ENCODE measurements around the gene AFMID. TPM values are rescaled to one million over a fixed set of nuclear protein-coding genes. Genes with fewer than 3 reads are reported as not detected.

The AFMID gene
- total RNA-seq, 1 donor from 2014 or later: 35.1 TPM

- no peak overlapping the region for H3K27ac Mint-ChIP-seq (ENCODE audit: unreplicated experiment)
- no peak for TF ChIP-seq CTCF (IDR thresholded peaks at IDR 0.05)
- H3K27me3 Mint-ChIP-seq (ENCODE audit: unreplicated experiment): no peaks in the 10 kb centered on the region
- peaks cover 33% of the 10 kb centered on the region for H3K4me1 Mint-ChIP-seq (ENCODE audit: unreplicated experiment)
- no peak for DNase-seq (ENCODE audit: extremely low spot score, unreplicated experiment)
- no peak overlapping the region for H3K4me3 Mint-ChIP-seq (ENCODE audit: unreplicated experiment)
- H3K9me3 Mint-ChIP-seq (ENCODE audit: unreplicated experiment): no peaks in the 10 kb centered on the region
- H3K36me3 Mint-ChIP-seq (ENCODE audit: unreplicated experiment): no peaks in the 10 kb centered on the region
These were observed 2.8 kb upstream of the AFMID start for GRCh38 chr17:78184351-78184750.

GRCh38 chr17:78184868-78185267, 2.3 kb upstream of the AFMID start:
- DNase-seq (ENCODE audit: extremely low spot score, unreplicated experiment): no peak
- Mint-ChIP-seq H3K4me1 (ENCODE audit: unreplicated experiment) (peaks cover 29% of the 10 kb centered on the region), H3K4me3 (ENCODE audit: unreplicated experiment) (no peak overlapping the region), H3K9me3 (ENCODE audit: unreplicated experiment) (no peaks in the 10 kb centered on the region), H3K27ac (ENCODE audit: unreplicated experiment) (no peak overlapping the region), H3K27me3 (ENCODE audit: unreplicated experiment) (no peaks in the 10 kb centered on the region), H3K36me3 (ENCODE audit: unreplicated experiment) (no peaks in the 10 kb centered on the region)
- TF ChIP-seq CTCF (IDR thresholded peaks at IDR 0.05): no peak

- H3K27me3 Mint-ChIP-seq (ENCODE audit: unreplicated experiment): no peaks in the 10 kb centered on the region
These were observed 1.0 kb upstream of the AFMID start for GRCh38 chr17:78185981-78186691.

GRCh38 chr17:78196716-78197115, 9.6 kb downstream of the AFMID start:
- Mint-ChIP-seq H3K27ac (ENCODE audit: unreplicated experiment) (no peak overlapping the region), H3K9me3 (ENCODE audit: unreplicated experiment) (no peaks in the 10 kb centered on the region)
- TF ChIP-seq CTCF (IDR thresholded peaks at IDR 0.05): no peak

More at GRCh38 chr17:78185981-78186691, 1.0 kb upstream of the AFMID start:
- no peak for TF ChIP-seq CTCF (IDR thresholded peaks at IDR 0.05)
- Mint-ChIP-seq H3K27ac (ENCODE audit: unreplicated experiment) (no peak overlapping the region), H3K9me3 (ENCODE audit: unreplicated experiment) (no peaks in the 10 kb centered on the region), H3K4me1 (ENCODE audit: unreplicated experiment) (peaks cover 25% of the 10 kb centered on the region), H3K36me3 (ENCODE audit: unreplicated experiment) (peaks cover 3% of the 10 kb centered on the region), H3K4me3 (ENCODE audit: unreplicated experiment) (peak overlapping the region; percentile 71)
- peak; percentile 83 for DNase-seq (ENCODE audit: extremely low spot score, unreplicated experiment)

GRCh38 chr17:78197147-78197832, 10.1 kb downstream of the AFMID start:
- no peak overlapping the region for H3K4me3 Mint-ChIP-seq (ENCODE audit: unreplicated experiment)
- no peak for TF ChIP-seq CTCF (IDR thresholded peaks at IDR 0.05)
- no peak for DNase-seq (ENCODE audit: extremely low spot score, unreplicated experiment)
- peaks cover 3% of the 10 kb centered on the region for H3K36me3 Mint-ChIP-seq (ENCODE audit: unreplicated experiment)
- H3K9me3 Mint-ChIP-seq (ENCODE audit: unreplicated experiment): no peaks in the 10 kb centered on the region
- H3K27me3 Mint-ChIP-seq (ENCODE audit: unreplicated experiment): no peaks in the 10 kb centered on the region
- H3K27ac Mint-ChIP-seq (ENCODE audit: unreplicated experiment): peak overlapping the region; percentile 29
- peaks cover 26% of the 10 kb centered on the region for H3K4me1 Mint-ChIP-seq (ENCODE audit: unreplicated experiment)

More at GRCh38 chr17:78196716-78197115, 9.6 kb downstream of the AFMID start:
- no peaks in the 10 kb centered on the region for H3K27me3 Mint-ChIP-seq (ENCODE audit: unreplicated experiment)
- no peak overlapping the region for H3K4me3 Mint-ChIP-seq (ENCODE audit: unreplicated experiment)
- H3K4me1 Mint-ChIP-seq (ENCODE audit: unreplicated experiment): peaks cover 26% of the 10 kb centered on the region
- no peak for DNase-seq (ENCODE audit: extremely low spot score, unreplicated experiment)
- H3K36me3 Mint-ChIP-seq (ENCODE audit: unreplicated experiment): peaks cover 3% of the 10 kb centered on the region

All from osteocyte (in vitro differentiated cells).